ENCODE data around the gene CYP26B1. TPM values are rescaled to one million over a fixed set of nuclear protein-coding genes. Genes with fewer than 3 reads are reported as not detected.

CYP26B1 gene
- total RNA-seq, 2 donors from 2014 or later: 0.91 to 68.2 TPM

DNA sequence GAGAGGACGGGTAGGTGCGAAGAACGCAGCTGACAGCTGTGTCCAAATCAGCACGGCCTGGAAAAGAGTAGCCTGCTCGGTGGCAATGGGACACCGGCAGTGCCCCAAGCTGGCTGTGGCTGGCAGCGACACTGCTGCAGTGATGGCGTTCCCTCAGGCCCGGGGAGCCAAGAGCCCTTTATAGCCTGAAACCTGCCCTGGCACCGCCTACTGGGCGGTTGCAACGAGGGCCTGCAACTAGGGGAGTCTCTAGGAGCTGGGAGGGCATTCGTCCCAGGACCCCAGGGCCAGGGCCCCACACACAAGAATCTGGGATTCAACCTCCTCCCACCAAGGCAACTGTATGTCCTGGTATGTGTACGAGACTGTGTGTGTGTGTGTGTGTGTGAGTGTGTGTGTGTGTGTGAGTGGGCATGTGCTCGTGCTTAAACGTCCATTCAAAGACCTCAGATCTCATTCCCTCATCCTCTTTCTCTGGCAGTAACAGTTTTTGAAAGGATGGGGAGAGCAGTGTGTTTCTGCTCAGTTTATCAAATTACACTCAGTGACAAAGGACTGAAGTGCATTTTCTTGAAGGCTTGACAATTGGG is 6.8 kb upstream of the CYP26B1 start:
- Histone ChIP-seq H3K4me1 (replicated peaks) (no peaks in the 10 kb centered on the region), H3K9me3 (no peaks in the 10 kb centered on the region), H3K27ac (no peak overlapping the region), H3K27me3 (replicated peaks; ENCODE audit: insufficient read depth) (no peaks in the 10 kb centered on the region), H3K4me3 (no peak overlapping the region), H3K36me3 (no peaks in the 10 kb centered on the region)
- 72% methylated on average over 16 of the region's 16 CpGs for WGBS
- TF ChIP-seq POLR2A (IDR thresholded peaks at IDR 0.05) (no peak), POLR2AphosphoS5 (IDR thresholded peaks at IDR 0.05) (no peak), CTCF (IDR thresholded peaks at IDR 0.05) (no peak)
- intact Hi-C loops (cut with DNase I): loop anchor here (5.0 kb wide), 3 partner anchors 232 to 542 kb away; no protein-coding TSS in a partner anchor
- peak; percentile 2 for DNase-seq (ENCODE audit: low spot score)

GRCh38 chr2:72153924-72154323 is 6.3 kb upstream of the CYP26B1 start:
- Histone ChIP-seq H3K4me3 (no peak overlapping the region), H3K9me3 (no peaks in the 10 kb centered on the region), H3K27ac (no peak overlapping the region), H3K27me3 (replicated peaks; ENCODE audit: insufficient read depth) (no peaks in the 10 kb centered on the region), H3K4me1 (replicated peaks) (peaks cover 3% of the 10 kb centered on the region), H3K36me3 (no peaks in the 10 kb centered on the region)
- intact Hi-C loops (cut with DNase I): loop anchor here (5.0 kb wide), 3 partner anchors 232 to 542 kb away; no protein-coding TSS in a partner anchor
- no peak for TF ChIP-seq CTCF (IDR thresholded peaks at IDR 0.05)
- TF ChIP-seq POLR2A (IDR thresholded peaks at IDR 0.05): no peak
- no peak for TF ChIP-seq POLR2AphosphoS5 (IDR thresholded peaks at IDR 0.05)
- no peak for DNase-seq (ENCODE audit: low spot score)
- WGBS: 92% methylated on average over 5 of the region's 5 CpGs

- intact Hi-C loops (cut with DNase I): loop anchor here (5.0 kb wide), 3 partner anchors 231 to 541 kb away; no protein-coding TSS in a partner anchor
- Histone ChIP-seq H3K27me3 (replicated peaks; ENCODE audit: insufficient read depth) (no peaks in the 10 kb centered on the region), H3K9me3 (no peaks in the 10 kb centered on the region), H3K27ac (no peak overlapping the region), H3K4me3 (no peak overlapping the region), H3K4me1 (replicated peaks) (peaks cover 3% of the 10 kb centered on the region), H3K36me3 (no peaks in the 10 kb centered on the region)
- TF ChIP-seq POLR2AphosphoS5 (IDR thresholded peaks at IDR 0.05) (no peak), POLR2A (IDR thresholded peaks at IDR 0.05) (no peak), CTCF (IDR thresholded peaks at IDR 0.05) (no peak)
- WGBS: 92% methylated on average over 18 of the region's 18 CpGs
- peak; percentile 2 for DNase-seq (ENCODE audit: low spot score)
Measured at GRCh38 chr2:72153026-72153791, 5.5 kb upstream of the CYP26B1 start.

GRCh38 chr2:72150861-72151356 is 3.2 kb upstream of the CYP26B1 start:
- Histone ChIP-seq H3K4me1 (replicated peaks) (peaks cover 9% of the 10 kb centered on the region), H3K27me3 (replicated peaks; ENCODE audit: insufficient read depth) (peaks cover 18% of the 10 kb centered on the region), H3K9me3 (no peaks in the 10 kb centered on the region), H3K4me3 (no peak overlapping the region), H3K27ac (no peak overlapping the region), H3K36me3 (no peaks in the 10 kb centered on the region)
- TF ChIP-seq CTCF (IDR thresholded peaks at IDR 0.05) (no peak), POLR2AphosphoS5 (IDR thresholded peaks at IDR 0.05) (no peak), POLR2A (IDR thresholded peaks at IDR 0.05) (no peak)
- intact Hi-C loops (cut with DNase I): loop anchor here (2.0 to 5.0 kb wide), 4 partner anchors 229 to 602 kb away; no protein-coding TSS in a partner anchor
- DNase-seq (ENCODE audit: low spot score): peak; percentile 2
- 74% methylated on average over 2 of the region's 2 CpGs for WGBS

All from prostate gland (tissue), 2 donors.